Mucosa of descending colon (tissue), 3 donors: ENCODE measurements around the gene ACAD10. TPM values are rescaled to one million over a fixed set of nuclear protein-coding genes. Genes with fewer than 3 reads are reported as not detected.

Source experiments
- ATAC-seq: fragments of 200-7000 bp; cut with Tn5 transposase; one replicate; pipeline ENCODE4 v1.9.1; 2020; ENCODE audit warnings: mild to moderate bottlenecking, moderate library complexity
- DNase-seq, 3 donors: peaks; one replicate each; pipeline ENCODE4 v3.0.0-alpha.2; 2020
- H3K36me3 ChIP-seq: fragments of 200-600 bp; one replicate; pipeline ENCODE4 v1.8.0; 2021; ENCODE audit warnings: low read depth, mild to moderate bottlenecking
- H3K4me1 ChIP-seq: fragments of 200-600 bp; one replicate; pipeline ENCODE4 v1.8.0; 2021; ENCODE audit warnings: low read depth, mild to moderate bottlenecking
- H3K4me3 ChIP-seq: fragments of 200-600 bp; one replicate; pipeline ENCODE4 v1.8.0; 2021; ENCODE audit warnings: mild to moderate bottlenecking
- H3K9me3 ChIP-seq: fragments of 200-600 bp; one replicate; pipeline ENCODE4 v1.8.0; 2021; ENCODE audit warnings: mild to moderate bottlenecking
- intact Hi-C, 2 donors: fragments of 100-400 bp; cut with DNase I in 1 of 2; cut with micrococcal nuclease in 1 of 2; formaldehyde crosslinking; loops; one replicate each; pipeline versions ENCODE4 v1.11.0 to v1.11.1; 2022; cut with DNase I, micrococcal nuclease
- total RNA-seq, 3 donors: library from RNA; stranded (reverse); fragmentation: NEBNext Ultra II Directional in 2 of 3; extraction: Animal tissue kit (Norgen Biotek cat#: 25700) in 2 of 3; gene quantifications; one replicate each; pipeline versions ENCODE4 v1.2.1 to v1.2.4, GENCODE V29; 2021 to 2023
- TF ChIP-seq, protein P1 (sequence below): fragments of 200-600 bp; IDR thresholded peaks from one replicate; pipeline ENCODE4 v1.8.0; 2022; ENCODE audit warnings: antibody characterized with exemption, mild to moderate bottlenecking
- donor health status: DM: no; HTN: no; CAD: no; lungs with moderate emphysema.
- donor health status: DM: no; HTN: no; CAD: no.
- donor health status: DM: no; HTN: yes; CAD: no.

The ACAD10 gene
- total RNA-seq, 3 donors from 2014 or later = 36.5 to 55.8 (median 37.9) TPM

DNA sequence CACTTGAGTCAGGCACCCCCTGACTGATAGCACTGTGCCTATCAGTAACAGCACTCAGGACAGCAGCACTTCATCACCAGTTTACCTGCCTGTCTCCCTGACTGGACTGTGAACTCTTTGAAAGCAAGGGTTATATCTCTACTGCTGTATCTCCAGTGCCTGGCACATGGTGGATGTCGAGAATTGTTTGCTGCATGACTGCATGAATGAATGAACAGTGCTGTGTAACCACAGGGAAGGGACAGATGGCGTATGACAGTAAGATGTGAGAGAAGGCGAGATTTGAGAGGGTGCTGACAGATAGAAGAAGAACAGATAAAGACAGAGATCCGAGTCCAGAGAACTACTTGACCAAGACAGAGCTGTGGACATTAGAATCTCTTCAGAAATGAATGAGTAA lies 29.8 kb upstream of the ACAD10 start:
- TF ChIP-seq, protein P1, sequence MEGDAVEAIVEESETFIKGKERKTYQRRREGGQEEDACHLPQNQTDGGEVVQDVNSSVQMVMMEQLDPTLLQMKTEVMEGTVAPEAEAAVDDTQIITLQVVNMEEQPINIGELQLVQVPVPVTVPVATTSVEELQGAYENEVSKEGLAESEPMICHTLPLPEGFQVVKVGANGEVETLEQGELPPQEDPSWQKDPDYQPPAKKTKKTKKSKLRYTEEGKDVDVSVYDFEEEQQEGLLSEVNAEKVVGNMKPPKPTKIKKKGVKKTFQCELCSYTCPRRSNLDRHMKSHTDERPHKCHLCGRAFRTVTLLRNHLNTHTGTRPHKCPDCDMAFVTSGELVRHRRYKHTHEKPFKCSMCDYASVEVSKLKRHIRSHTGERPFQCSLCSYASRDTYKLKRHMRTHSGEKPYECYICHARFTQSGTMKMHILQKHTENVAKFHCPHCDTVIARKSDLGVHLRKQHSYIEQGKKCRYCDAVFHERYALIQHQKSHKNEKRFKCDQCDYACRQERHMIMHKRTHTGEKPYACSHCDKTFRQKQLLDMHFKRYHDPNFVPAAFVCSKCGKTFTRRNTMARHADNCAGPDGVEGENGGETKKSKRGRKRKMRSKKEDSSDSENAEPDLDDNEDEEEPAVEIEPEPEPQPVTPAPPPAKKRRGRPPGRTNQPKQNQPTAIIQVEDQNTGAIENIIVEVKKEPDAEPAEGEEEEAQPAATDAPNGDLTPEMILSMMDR = no peak
- Histone ChIP-seq H3K36me3 (no peaks in the 10 kb centered on the region), H3K9me3 (no peaks in the 10 kb centered on the region), H3K4me3 (no peak overlapping the region), H3K4me1 (no peaks in the 10 kb centered on the region)
- intact Hi-C loops = no loop called here
- DNase-seq = no peak
- ATAC-seq = no peak

DNA sequence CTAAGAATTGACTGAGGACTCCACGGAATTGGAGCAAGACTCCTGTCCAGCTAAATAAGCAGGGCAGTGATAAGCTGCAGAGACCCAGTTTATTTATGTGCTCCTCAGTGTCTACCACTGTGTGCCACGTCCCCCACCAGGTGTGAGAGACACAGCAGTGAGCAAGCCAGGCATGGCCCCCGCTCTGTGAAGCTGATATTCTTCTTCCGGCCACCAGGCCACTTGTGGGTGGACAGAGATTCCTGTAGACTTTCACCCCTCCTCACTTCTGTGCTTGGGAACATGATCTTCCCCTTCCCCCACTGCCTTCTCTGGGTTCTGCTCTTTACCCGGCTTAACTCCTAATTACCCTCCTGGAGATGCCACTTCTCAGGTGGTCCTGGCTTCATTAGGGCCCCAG lies 21.4 kb upstream of the ACAD10 start:
- no peak for ATAC-seq
- H3K9me3 ChIP-seq = no peaks in the 10 kb centered on the region
- intact Hi-C loops = no loop called here
- DNase-seq = no peak
- H3K4me1 ChIP-seq = no peaks in the 10 kb centered on the region
- peaks cover 7% of the 10 kb centered on the region for H3K36me3 ChIP-seq
- no peak overlapping the region for H3K4me3 ChIP-seq
- TF ChIP-seq, protein P1 = no peak

DNA sequence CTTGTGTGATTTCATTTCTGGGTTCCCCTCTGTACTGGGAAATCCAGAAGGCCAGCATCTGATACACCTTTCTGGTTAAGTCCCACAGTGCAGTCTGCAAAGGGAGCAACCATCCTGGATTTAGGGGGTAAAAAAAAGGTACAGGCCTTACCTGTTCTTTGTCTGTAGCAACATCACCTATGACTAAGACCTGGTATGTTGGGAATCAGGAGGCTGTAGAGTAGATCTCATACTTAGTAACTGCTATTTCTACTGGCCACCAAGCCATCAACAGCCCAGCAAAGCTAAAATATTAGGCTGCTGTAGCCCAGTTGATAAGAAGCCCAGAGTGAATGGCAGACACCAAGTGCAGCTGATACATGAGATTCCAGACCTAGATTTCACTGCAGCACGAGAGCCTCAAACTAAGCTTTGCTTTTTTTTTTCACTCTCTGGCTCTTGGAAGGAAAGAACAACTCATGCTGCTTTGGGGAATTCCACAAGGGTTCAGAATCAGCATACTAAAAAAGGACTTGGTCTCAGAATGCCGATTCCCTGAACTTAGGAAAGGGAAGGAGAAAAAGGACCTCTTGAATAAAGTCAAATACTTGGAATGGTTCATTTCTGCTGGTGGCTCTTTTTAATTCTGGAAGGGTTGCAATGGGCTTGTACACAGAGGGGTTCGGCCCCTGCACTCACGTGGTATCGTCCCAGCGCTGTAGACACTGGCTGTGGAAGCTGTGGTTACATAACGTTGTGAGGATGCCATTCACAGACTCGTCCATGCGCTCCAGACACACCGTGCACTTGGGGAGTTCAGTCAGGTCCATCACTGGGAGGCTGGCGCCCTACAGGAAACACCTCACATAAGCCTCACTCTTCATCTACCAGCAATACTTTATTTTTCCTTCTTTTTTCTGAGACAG lies 20.6 kb upstream of the ACAD10 start:
- H3K36me3 ChIP-seq = peaks cover 7% of the 10 kb centered on the region

DNA sequence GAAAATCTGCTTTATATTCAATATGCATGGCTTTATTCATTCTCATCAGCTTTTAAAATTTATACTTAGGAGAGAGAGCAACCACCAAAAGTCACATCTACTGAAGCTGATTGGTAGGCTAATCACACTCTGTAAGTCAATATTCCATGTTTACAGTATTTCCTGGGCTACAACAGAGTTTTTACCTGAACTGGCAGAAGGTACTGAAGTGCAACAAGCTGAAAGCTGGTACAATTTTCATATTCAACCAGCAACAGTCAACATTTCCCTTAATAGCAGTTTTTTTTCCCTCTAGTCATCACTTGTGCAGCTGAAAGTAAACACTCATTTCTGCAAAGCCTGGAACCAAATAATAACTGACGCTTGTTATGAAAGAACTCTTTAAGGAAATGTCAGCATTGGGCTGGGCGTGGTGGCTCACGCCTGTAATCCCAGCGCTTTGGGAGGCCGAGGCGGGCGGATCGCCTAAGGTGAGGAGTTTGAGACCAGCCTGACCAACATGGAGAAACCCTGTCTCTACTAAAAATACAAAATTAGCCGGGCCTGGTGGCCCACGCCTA lies 13.0 kb upstream of the ACAD10 start:
- no peaks in the 10 kb centered on the region for H3K9me3 ChIP-seq
- H3K4me3 ChIP-seq = no peak overlapping the region
- intact Hi-C loops = no loop called here
- ATAC-seq (no peak), DNase-seq (no peak)
- no peaks in the 10 kb centered on the region for H3K4me1 ChIP-seq
- peaks cover 13% of the 10 kb centered on the region for H3K36me3 ChIP-seq
- TF ChIP-seq, protein P1 = no peak

More for the DNA sequence above, 20.6 kb upstream of the ACAD10 start:
- DNase-seq = no peak
- no peak for ATAC-seq
- TF ChIP-seq, protein P1 = no peak
- Histone ChIP-seq H3K4me1 (no peaks in the 10 kb centered on the region), H3K4me3 (no peak overlapping the region), H3K9me3 (no peaks in the 10 kb centered on the region)
- intact Hi-C loops = no loop called here

DNA sequence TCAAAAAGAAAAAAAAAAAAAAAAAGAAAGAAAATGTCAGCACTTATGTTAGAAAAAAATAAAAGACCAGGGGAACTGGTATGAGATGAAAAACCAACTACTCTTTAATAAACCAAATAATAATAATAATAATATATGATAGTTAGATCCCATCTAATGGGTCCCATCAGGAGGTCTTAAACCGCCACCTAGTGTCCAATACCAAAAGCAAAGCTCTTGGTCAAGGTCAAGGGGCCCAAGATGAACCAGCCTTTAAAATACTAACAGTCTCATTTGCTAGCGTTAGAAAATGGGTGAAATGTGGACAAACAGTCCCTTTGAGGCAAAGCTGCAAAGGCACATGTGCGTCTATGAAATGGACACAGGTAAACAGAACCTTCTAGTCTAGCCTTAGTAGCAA lies 12.3 kb upstream of the ACAD10 start:
- no peaks in the 10 kb centered on the region for H3K4me1 ChIP-seq
- no peaks in the 10 kb centered on the region for H3K9me3 ChIP-seq
- intact Hi-C loops = no loop called here
- TF ChIP-seq, protein P1 = no peak
- H3K36me3 ChIP-seq = peaks cover 13% of the 10 kb centered on the region
- no peak overlapping the region for H3K4me3 ChIP-seq
- DNase-seq (no peak), ATAC-seq (no peak)
